WTC11 (cell line): ENCODE measurements around the gene AMBRA1. TPM values are rescaled to one million over a fixed set of nuclear protein-coding genes. Genes with fewer than 3 reads are reported as not detected.

Source experiments
- ATAC-seq: fragments of 200-7000 bp; cut with Tn5 transposase; 2 replicates; pipeline ENCODE4 v1.10.0; 2021; ENCODE audit warnings: mild to moderate bottlenecking, moderate library complexity
- CTCF ChIA-PET: fragments of 300-600 bp; sonication (Branson Sonifier 250); formaldehyde crosslinking; loops from one replicate; lab custom pipeline; 2021; ENCODE audit warnings: antibody characterized with exemption; lab: Charles Lee
- POLR2A ChIA-PET: fragments of 350-600 bp; sonication (Branson Sonifier 250); formaldehyde crosslinking; loops from one replicate; lab custom pipeline; 2021; ENCODE audit warnings: antibody characterized with exemption; lab: Charles Lee
- DNase-seq: peaks from one replicate; pipeline ENCODE4 v3.0.0; 2021; ENCODE audit warnings: low spot score
- H3K27ac Mint-ChIP-seq: 2 replicates; pipeline ENCODE4 v1.8.0; 2021; ENCODE audit warnings: mixed read lengths
- H3K27me3 Mint-ChIP-seq: 2 replicates; pipeline ENCODE4 v1.8.0; 2021; ENCODE audit warnings: low read depth, mild to moderate bottlenecking, moderate library complexity, mixed read lengths
- H3K36me3 Mint-ChIP-seq: 2 replicates; pipeline ENCODE4 v1.8.0; 2021; ENCODE audit warnings: mixed read lengths
- H3K4me1 Mint-ChIP-seq: 2 replicates; pipeline ENCODE4 v1.8.0; 2022; ENCODE audit warnings: mixed read lengths
- H3K4me3 Mint-ChIP-seq: 2 replicates; pipeline ENCODE4 v1.8.0; 2021; ENCODE audit warnings: mild to moderate bottlenecking, moderate library complexity, mixed read lengths
- H3K9me3 Mint-ChIP-seq: 2 replicates; pipeline ENCODE4 v1.8.0; 2021; ENCODE audit warnings: mixed read lengths
- CBFB ChIP-seq: sonication (generic); formaldehyde crosslinking; IDR thresholded peaks from 2 replicates; pipeline ENCODE4 v1.8.1; 2022; ENCODE audit warnings: mild to moderate bottlenecking, low read depth, missing genetic modification reagents
- ELF4 ChIP-seq: sonication (generic); formaldehyde crosslinking; IDR thresholded peaks from 2 replicates; pipeline ENCODE4 v1.8.1; 2022; ENCODE audit warnings: low read depth, mild to moderate bottlenecking, moderate library complexity, missing genetic modification reagents
- ETV6 ChIP-seq: sonication (generic); formaldehyde crosslinking; IDR thresholded peaks from 2 replicates; pipeline ENCODE4 v1.8.1; 2022; ENCODE audit warnings: mild to moderate bottlenecking, missing genetic modification reagents
- FOXJ3 ChIP-seq: sonication (generic); formaldehyde crosslinking; IDR thresholded peaks from 2 replicates; pipeline ENCODE4 v1.9.0; 2021; ENCODE audit warnings: missing genetic modification reagents, mild to moderate bottlenecking, borderline replicate concordance
- FOXP1 ChIP-seq: sonication (generic); formaldehyde crosslinking; IDR thresholded peaks from 2 replicates; pipeline ENCODE4 v1.8.0; 2022; ENCODE audit warnings: missing genetic modification reagents, mild to moderate bottlenecking, moderate library complexity, borderline replicate concordance
- GABPB1 ChIP-seq: sonication (generic); formaldehyde crosslinking; IDR thresholded peaks from 2 replicates; pipeline ENCODE4 v1.8.1; 2023; ENCODE audit warnings: mild to moderate bottlenecking, missing genetic modification reagents
- JAZF1 ChIP-seq: fragments of 250-450 bp; sonication (Bioruptor Pico); IDR thresholded peaks from 2 replicates; pipeline ENCODE4 v1.9.0; 2021; ENCODE audit warnings: moderate library complexity, mild to moderate bottlenecking, inconsistent platforms
- NFYB ChIP-seq: sonication (generic); formaldehyde crosslinking; conservative IDR thresholded peaks from 2 replicates; pipeline ENCODE4 v1.8.0; 2022; ENCODE audit warnings: low read depth, missing genetic modification reagents
- SOX15 ChIP-seq: fragments of 250-450 bp; sonication (Bioruptor Pico); IDR thresholded peaks from 2 replicates; pipeline ENCODE4 v1.9.0; 2021; ENCODE audit warnings: mild to moderate bottlenecking
- TCF7 ChIP-seq: sonication (generic); formaldehyde crosslinking; IDR thresholded peaks from 2 replicates; pipeline ENCODE4 v1.8.0; 2022; ENCODE audit warnings: mild to moderate bottlenecking, low read depth, missing genetic modification reagents, moderate library complexity
- TEAD1 ChIP-seq: sonication (generic); formaldehyde crosslinking; IDR thresholded peaks from 2 replicates; pipeline ENCODE4 v1.8.0; 2022; ENCODE audit warnings: mild to moderate bottlenecking, missing genetic modification reagents
- ZNF416 ChIP-seq: fragments of 250-450 bp; sonication (Bioruptor Pico); IDR thresholded peaks from 2 replicates; pipeline ENCODE4 v1.9.0; 2021; ENCODE audit warnings: mild to moderate bottlenecking, inconsistent platforms
- total RNA-seq: library from RNA; stranded (reverse); gene quantifications from 3 replicates; pipeline ENCODE4 v1.2.3, GENCODE V29; 2021
- TF ChIP-seq, protein P1 (sequence below): sonication (generic); formaldehyde crosslinking; IDR thresholded peaks from 2 replicates; pipeline ENCODE4 v1.8.0; 2022; ENCODE audit warnings: mild to moderate bottlenecking, missing genetic modification reagents
- TF ChIP-seq, protein P2 (sequence below): sonication (generic); formaldehyde crosslinking; IDR thresholded peaks from 2 replicates; pipeline ENCODE4 v1.8.1; 2023; ENCODE audit warnings: mild to moderate bottlenecking, moderate library complexity, missing genetic modification reagents
- TF ChIP-seq, protein P3 (sequence below): fragments of 250-450 bp; sonication (Bioruptor Pico); IDR thresholded peaks from 2 replicates; pipeline ENCODE4 v1.9.0; 2021; ENCODE audit warnings: mild to moderate bottlenecking, borderline replicate concordance
- TF ChIP-seq, protein P4 (sequence below): sonication (generic); formaldehyde crosslinking; IDR thresholded peaks from 2 replicates; pipeline ENCODE4 v1.8.1; 2022; ENCODE audit warnings: missing genetic modification reagents, borderline replicate concordance
- TF ChIP-seq, protein P5 (sequence below): fragments of 250-450 bp; sonication (Bioruptor Pico); conservative IDR thresholded peaks from 2 replicates; pipeline ENCODE4 v1.9.0; 2021; ENCODE audit warnings: mild to moderate bottlenecking
- TF ChIP-seq, protein P6 (sequence below): sonication (generic); formaldehyde crosslinking; IDR thresholded peaks from 2 replicates; pipeline ENCODE4 v1.8.1; 2022; ENCODE audit warnings: low read depth, mild to moderate bottlenecking, moderate library complexity, missing genetic modification reagents, borderline replicate concordance
- TF ChIP-seq, protein P7 (sequence below): fragments of 250-450 bp; sonication (Bioruptor Pico); IDR thresholded peaks from 2 replicates; pipeline ENCODE4 v2.1.2; 2022; ENCODE audit warnings: mild to moderate bottlenecking, moderate library complexity

Gene AMBRA1
- total RNA-seq, 1 experiment from 2014 or later = 35.0 TPM

DNA sequence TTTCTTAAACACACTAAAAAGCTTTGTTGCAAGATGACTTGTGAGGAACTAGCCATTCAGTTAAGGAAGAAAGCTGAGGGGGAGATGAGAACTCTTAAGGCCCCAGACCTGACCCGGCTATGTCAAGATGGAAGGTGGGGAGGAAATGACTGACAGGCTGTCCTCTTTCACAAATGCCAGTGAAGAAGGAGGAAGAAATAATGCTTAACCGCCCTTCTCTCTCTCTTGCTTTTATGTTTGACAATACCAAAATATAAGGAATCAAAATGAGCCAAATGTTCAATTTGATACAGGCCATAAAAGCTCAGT lies 87.4 kb downstream of the AMBRA1 start:
- CTCF ChIA-PET = interaction anchor here (0.7 to 3.0 kb wide), 7 partner anchors 16 to 1983 kb away, joined by 3 to 22 read pairs (median 5); no protein-coding TSS in a partner anchor
- peaks cover 9% of the 10 kb centered on the region for H3K36me3 Mint-ChIP-seq
- no peaks in the 10 kb centered on the region for H3K27me3 Mint-ChIP-seq
- no peak for DNase-seq
- H3K4me1 Mint-ChIP-seq = peaks cover 23% of the 10 kb centered on the region
- peak overlapping the region; percentile 64 for H3K27ac Mint-ChIP-seq
- H3K4me3 Mint-ChIP-seq = no peak overlapping the region
- no peak for TF ChIP-seq JAZF1 (CRISPR knock-in tag)
- TF ChIP-seq ZNF416 = no peak
- TF ChIP-seq ELF4 (CRISPR knock-in tag) = no peak
- no peak for TF ChIP-seq FOXJ3
- TF ChIP-seq, protein P1, sequence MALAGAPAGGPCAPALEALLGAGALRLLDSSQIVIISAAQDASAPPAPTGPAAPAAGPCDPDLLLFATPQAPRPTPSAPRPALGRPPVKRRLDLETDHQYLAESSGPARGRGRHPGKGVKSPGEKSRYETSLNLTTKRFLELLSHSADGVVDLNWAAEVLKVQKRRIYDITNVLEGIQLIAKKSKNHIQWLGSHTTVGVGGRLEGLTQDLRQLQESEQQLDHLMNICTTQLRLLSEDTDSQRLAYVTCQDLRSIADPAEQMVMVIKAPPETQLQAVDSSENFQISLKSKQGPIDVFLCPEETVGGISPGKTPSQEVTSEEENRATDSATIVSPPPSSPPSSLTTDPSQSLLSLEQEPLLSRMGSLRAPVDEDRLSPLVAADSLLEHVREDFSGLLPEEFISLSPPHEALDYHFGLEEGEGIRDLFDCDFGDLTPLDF (CRISPR knock-in tag) = no peak
- no peak for TF ChIP-seq CBFB (CRISPR knock-in tag)
- TF ChIP-seq, protein P2, sequence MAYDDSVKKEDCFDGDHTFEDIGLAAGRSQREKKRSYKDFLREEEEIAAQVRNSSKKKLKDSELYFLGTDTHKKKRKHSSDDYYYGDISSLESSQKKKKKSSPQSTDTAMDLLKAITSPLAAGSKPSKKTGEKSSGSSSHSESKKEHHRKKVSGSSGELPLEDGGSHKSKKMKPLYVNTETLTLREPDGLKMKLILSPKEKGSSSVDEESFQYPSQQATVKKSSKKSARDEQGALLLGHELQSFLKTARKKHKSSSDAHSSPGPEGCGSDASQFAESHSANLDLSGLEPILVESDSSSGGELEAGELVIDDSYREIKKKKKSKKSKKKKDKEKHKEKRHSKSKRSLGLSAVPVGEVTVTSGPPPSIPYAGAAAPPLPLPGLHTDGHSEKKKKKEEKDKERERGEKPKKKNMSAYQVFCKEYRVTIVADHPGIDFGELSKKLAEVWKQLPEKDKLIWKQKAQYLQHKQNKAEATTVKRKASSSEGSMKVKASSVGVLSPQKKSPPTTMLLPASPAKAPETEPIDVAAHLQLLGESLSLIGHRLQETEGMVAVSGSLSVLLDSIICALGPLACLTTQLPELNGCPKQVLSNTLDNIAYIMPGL = no peak
- TF ChIP-seq, protein P3, sequence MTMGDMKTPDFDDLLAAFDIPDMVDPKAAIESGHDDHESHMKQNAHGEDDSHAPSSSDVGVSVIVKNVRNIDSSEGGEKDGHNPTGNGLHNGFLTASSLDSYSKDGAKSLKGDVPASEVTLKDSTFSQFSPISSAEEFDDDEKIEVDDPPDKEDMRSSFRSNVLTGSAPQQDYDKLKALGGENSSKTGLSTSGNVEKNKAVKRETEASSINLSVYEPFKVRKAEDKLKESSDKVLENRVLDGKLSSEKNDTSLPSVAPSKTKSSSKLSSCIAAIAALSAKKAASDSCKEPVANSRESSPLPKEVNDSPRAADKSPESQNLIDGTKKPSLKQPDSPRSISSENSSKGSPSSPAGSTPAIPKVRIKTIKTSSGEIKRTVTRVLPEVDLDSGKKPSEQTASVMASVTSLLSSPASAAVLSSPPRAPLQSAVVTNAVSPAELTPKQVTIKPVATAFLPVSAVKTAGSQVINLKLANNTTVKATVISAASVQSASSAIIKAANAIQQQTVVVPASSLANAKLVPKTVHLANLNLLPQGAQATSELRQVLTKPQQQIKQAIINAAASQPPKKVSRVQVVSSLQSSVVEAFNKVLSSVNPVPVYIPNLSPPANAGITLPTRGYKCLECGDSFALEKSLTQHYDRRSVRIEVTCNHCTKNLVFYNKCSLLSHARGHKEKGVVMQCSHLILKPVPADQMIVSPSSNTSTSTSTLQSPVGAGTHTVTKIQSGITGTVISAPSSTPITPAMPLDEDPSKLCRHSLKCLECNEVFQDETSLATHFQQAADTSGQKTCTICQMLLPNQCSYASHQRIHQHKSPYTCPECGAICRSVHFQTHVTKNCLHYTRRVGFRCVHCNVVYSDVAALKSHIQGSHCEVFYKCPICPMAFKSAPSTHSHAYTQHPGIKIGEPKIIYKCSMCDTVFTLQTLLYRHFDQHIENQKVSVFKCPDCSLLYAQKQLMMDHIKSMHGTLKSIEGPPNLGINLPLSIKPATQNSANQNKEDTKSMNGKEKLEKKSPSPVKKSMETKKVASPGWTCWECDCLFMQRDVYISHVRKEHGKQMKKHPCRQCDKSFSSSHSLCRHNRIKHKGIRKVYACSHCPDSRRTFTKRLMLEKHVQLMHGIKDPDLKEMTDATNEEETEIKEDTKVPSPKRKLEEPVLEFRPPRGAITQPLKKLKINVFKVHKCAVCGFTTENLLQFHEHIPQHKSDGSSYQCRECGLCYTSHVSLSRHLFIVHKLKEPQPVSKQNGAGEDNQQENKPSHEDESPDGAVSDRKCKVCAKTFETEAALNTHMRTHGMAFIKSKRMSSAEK (CRISPR knock-in tag) = no peak
- H3K9me3 Mint-ChIP-seq = no peaks in the 10 kb centered on the region
- no peak for ATAC-seq
- POLR2A ChIA-PET = interaction anchor here (0.6 kb wide), 1 partner anchor 68 kb away, joined by 3 read pairs; no protein-coding TSS in a partner anchor

DNA sequence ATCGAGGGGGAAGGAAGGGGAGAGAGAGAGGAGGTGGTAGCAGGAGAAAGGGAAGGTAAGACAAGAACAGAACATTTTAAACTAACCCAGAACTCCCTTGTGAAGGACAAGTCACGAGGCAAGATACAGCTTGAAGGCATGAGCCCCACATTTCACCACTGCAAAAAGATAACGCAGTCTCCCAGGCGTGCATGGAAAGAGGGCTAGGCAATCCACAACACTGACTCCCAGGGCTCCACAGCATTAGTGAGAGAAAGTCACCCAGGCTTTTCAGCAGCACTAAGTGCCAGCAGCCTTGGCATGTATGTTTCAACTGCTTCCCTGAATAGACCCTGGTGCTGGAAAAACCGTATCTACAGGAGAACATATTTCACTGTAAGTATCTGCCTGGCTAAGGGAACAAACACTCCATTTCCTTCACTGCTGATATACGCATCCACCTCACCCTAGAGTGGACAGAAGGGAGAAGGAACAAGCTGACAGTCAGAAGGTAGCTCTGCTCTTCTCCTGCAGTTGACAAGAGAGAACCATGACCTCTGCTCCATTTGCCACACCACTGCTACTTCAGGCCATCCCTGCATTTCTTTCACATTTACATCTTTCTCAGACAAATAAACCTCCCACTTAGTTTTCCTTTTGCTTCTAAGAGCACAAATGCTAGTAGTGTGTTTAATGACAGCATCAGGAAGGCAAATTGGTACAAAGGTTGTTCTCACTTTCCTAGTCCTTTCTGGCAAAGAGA lies 87.9 kb downstream of the AMBRA1 start:
- Mint-ChIP-seq H3K9me3 (no peaks in the 10 kb centered on the region), H3K27me3 (no peaks in the 10 kb centered on the region), H3K36me3 (peaks cover 9% of the 10 kb centered on the region), H3K4me1 (peaks cover 20% of the 10 kb centered on the region), H3K4me3 (no peak overlapping the region), H3K27ac (peak overlapping the region; percentile 69)
- ChIA-PET CTCF (interaction anchor here (1.2 to 3.0 kb wide), 6 partner anchors 16 to 154 kb away, joined by 3 to 22 read pairs (median 6); no protein-coding TSS in a partner anchor), POLR2A (no interaction called here)
- ATAC-seq (no peak), DNase-seq (no peak)
- TF ChIP-seq, protein P4, sequence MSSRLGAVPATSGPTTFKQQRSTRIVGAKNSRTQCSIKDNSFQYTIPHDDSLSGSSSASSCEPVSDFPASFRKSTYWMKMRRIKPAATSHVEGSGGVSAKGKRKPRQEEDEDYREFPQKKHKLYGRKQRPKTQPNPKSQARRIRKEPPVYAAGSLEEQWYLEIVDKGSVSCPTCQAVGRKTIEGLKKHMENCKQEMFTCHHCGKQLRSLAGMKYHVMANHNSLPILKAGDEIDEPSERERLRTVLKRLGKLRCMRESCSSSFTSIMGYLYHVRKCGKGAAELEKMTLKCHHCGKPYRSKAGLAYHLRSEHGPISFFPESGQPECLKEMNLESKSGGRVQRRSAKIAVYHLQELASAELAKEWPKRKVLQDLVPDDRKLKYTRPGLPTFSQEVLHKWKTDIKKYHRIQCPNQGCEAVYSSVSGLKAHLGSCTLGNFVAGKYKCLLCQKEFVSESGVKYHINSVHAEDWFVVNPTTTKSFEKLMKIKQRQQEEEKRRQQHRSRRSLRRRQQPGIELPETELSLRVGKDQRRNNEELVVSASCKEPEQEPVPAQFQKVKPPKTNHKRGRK (CRISPR knock-in tag) = no peak
- TF ChIP-seq, protein P5, sequence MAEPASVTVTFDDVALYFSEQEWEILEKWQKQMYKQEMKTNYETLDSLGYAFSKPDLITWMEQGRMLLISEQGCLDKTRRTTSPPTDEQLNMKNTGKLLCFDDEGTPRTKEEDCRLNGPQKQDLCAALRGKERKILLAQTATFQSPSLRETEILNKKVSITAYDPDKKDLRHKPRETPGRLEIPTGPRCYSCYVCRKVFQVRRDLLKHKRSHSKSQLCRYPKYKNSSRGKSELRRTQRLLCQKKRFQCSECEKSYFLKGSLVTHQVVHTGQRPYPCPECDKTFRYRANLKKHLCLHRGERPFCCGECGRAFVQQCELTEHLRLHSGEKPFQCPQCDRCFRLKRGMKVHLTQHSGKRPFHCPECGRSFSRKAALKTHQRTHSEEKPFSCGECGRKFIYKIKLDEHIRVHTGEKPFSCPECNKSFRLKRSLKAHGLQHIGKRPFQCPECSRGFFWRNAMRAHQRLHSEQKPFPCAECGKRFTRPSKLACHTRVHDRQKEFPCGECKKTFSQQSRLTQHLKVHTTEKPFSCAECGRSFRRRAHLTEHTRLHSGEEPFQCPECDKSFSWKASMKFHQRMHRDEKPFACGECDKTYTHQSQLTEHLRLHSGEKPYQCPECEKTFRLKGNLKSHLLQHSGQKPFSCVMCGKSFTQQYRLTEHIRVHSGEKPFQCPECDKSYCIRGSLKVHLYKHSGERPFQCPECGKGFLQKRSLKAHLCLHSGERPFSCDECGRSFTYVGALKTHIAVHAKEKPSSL (CRISPR knock-in tag) = no peak
- TF ChIP-seq ETV6 (CRISPR knock-in tag) (no peak), NFYB (CRISPR knock-in tag) (no peak), TCF7 (CRISPR knock-in tag) (no peak), SOX15 (CRISPR knock-in tag) (no peak), GABPB1 (CRISPR knock-in tag) (no peak), TEAD1 (CRISPR knock-in tag) (no peak), FOXP1 (CRISPR knock-in tag) (no peak)
- TF ChIP-seq, protein P1 (CRISPR knock-in tag) = no peak
- TF ChIP-seq, protein P6, sequence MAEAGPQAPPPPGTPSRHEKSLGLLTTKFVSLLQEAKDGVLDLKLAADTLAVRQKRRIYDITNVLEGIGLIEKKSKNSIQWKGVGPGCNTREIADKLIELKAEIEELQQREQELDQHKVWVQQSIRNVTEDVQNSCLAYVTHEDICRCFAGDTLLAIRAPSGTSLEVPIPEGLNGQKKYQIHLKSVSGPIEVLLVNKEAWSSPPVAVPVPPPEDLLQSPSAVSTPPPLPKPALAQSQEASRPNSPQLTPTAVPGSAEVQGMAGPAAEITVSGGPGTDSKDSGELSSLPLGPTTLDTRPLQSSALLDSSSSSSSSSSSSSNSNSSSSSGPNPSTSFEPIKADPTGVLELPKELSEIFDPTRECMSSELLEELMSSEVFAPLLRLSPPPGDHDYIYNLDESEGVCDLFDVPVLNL (CRISPR knock-in tag) = no peak
- TF ChIP-seq, protein P7, sequence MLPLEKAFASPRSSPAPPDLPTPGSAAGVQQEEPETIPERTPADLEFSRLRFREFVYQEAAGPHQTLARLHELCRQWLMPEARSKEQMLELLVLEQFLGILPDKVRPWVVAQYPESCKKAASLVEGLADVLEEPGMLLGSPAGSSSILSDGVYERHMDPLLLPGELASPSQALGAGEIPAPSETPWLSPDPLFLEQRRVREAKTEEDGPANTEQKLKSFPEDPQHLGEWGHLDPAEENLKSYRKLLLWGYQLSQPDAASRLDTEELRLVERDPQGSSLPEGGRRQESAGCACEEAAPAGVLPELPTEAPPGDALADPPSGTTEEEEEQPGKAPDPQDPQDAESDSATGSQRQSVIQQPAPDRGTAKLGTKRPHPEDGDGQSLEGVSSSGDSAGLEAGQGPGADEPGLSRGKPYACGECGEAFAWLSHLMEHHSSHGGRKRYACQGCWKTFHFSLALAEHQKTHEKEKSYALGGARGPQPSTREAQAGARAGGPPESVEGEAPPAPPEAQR (CRISPR knock-in tag) = no peak
